H9 (cell line): ENCODE measurements around the gene ASPG. TPM values are rescaled to one million over a fixed set of nuclear protein-coding genes. Genes with fewer than 3 reads are reported as not detected.

Source experiments
- DNase-seq: peaks from one replicate; pipeline ENCODE4 v3.0.0-alpha.2; 2017
- H2AFZ ChIP-seq: one replicate; pipeline ENCODE4 v1.6.1; 2013; ENCODE audit warnings: mild to moderate bottlenecking, low read length, control low read depth, moderate library complexity
- H2AK5ac ChIP-seq: 2 replicates; pipeline ENCODE4 v1.6.1; 2013; ENCODE audit warnings: low read length, control low read depth, mixed read lengths; ENCODE audit not compliant: insufficient read length
- H2BK120ac ChIP-seq: one replicate; pipeline ENCODE4 v1.6.1; 2013; ENCODE audit warnings: low read depth, mild to moderate bottlenecking, low read length, control low read depth, inconsistent platforms; ENCODE audit not compliant: poor library complexity, severe bottlenecking
- H2BK12ac ChIP-seq: 2 replicates; pipeline ENCODE4 v1.6.1; 2013; ENCODE audit warnings: low read length, control low read depth, mixed read lengths, low read depth; ENCODE audit not compliant: insufficient read length
- H2BK15ac ChIP-seq: 2 replicates; pipeline ENCODE4 v1.6.1; 2013; ENCODE audit warnings: low read depth, low read length, control low read depth
- H2BK20ac ChIP-seq: one replicate; pipeline ENCODE4 v1.6.1; 2013; ENCODE audit warnings: low read depth, mild to moderate bottlenecking, low read length, control low read depth, inconsistent platforms; ENCODE audit not compliant: poor library complexity, severe bottlenecking
- H2BK5ac ChIP-seq: 2 replicates; pipeline ENCODE4 v1.6.1; 2013; ENCODE audit warnings: low read length, control low read depth, mixed read lengths; ENCODE audit not compliant: insufficient read length
- H3K14ac ChIP-seq: 2 replicates; pipeline ENCODE4 v1.6.1; 2013; ENCODE audit warnings: low read length, control low read depth; ENCODE audit not compliant: insufficient read depth
- H3K18ac ChIP-seq: 2 replicates; pipeline ENCODE4 v1.6.1; 2013; ENCODE audit warnings: low read depth, mild to moderate bottlenecking, mixed read lengths, low read length, control low read depth; ENCODE audit not compliant: insufficient read length
- H3K23ac ChIP-seq: 2 replicates; pipeline ENCODE4 v1.6.1; 2013; ENCODE audit warnings: low read length, control low read depth, mixed read lengths, low read depth; ENCODE audit not compliant: insufficient read length
- H3K23me2 ChIP-seq: 2 replicates; pipeline ENCODE4 v1.6.1; 2013; ENCODE audit warnings: low read depth, mild to moderate bottlenecking, mixed read lengths, low read length, control low read depth; ENCODE audit not compliant: insufficient read length, poor library complexity, severe bottlenecking
- H3K27ac ChIP-seq: 2 replicates; pipeline ENCODE4 v1.5.1; 2013; ENCODE audit warnings: low read length, control low read depth, mixed read lengths, low read depth; ENCODE audit not compliant: insufficient read length
- H3K27me3 ChIP-seq: 2 replicates; pipeline ENCODE4 v1.6.1; 2013; ENCODE audit warnings: low read length, control low read depth, inconsistent platforms; ENCODE audit not compliant: insufficient read depth
- H3K4ac ChIP-seq: 2 replicates; pipeline ENCODE4 v1.6.1; 2013; ENCODE audit warnings: low read depth, mild to moderate bottlenecking, control low read depth, inconsistent platforms, low read length, moderate library complexity
- H3K4me1 ChIP-seq: 2 replicates; pipeline ENCODE4 v1.6.1; 2013; ENCODE audit warnings: low read length, control low read depth, inconsistent platforms; ENCODE audit not compliant: insufficient read depth
- H3K4me2 ChIP-seq: 2 replicates; pipeline ENCODE4 v1.6.1; 2013; ENCODE audit warnings: low read length, control low read depth, mixed read lengths; ENCODE audit not compliant: insufficient read length, insufficient read depth
- H3K56ac ChIP-seq: 2 replicates; pipeline ENCODE4 v1.6.1; 2013; ENCODE audit warnings: low read depth, mild to moderate bottlenecking, mixed read lengths, low read length, control low read depth; ENCODE audit not compliant: insufficient read length
- H3K79me1 ChIP-seq: 2 replicates; pipeline ENCODE4 v1.6.1; 2013; ENCODE audit warnings: low read depth, mild to moderate bottlenecking, moderate library complexity, low read length, control low read depth, inconsistent platforms; ENCODE audit not compliant: insufficient read depth, poor library complexity, severe bottlenecking
- H3K79me2 ChIP-seq: 2 replicates; pipeline ENCODE4 v1.6.1; 2013; ENCODE audit warnings: low read length, control low read depth, inconsistent platforms; ENCODE audit not compliant: insufficient read depth
- H3K9ac ChIP-seq: 2 replicates; pipeline ENCODE4 v1.6.1; 2013; ENCODE audit warnings: low read length, control low read depth, mixed read lengths; ENCODE audit not compliant: insufficient read length; ENCODE audit errors: extremely low read depth
- H3K9me3 ChIP-seq: one replicate; pipeline ENCODE4 v1.6.1; 2013; ENCODE audit warnings: low read depth, low read length, inconsistent platforms; ENCODE audit not compliant: control insufficient read depth
- H3T11ph ChIP-seq: one replicate; pipeline ENCODE4 v1.6.1; 2013; ENCODE audit warnings: mild to moderate bottlenecking, low read length, control low read depth, inconsistent platforms
- H4K20me1 ChIP-seq: one replicate; pipeline ENCODE4 v1.6.1; 2013; ENCODE audit not compliant: control insufficient read depth, insufficient read length, insufficient read depth
- H4K5ac ChIP-seq: 2 replicates; pipeline ENCODE4 v1.6.1; 2013; ENCODE audit warnings: low read depth, mild to moderate bottlenecking, mixed read lengths, low read length, control low read depth; ENCODE audit not compliant: insufficient read length
- H4K8ac ChIP-seq: replicated peaks from 2 replicates; pipeline ENCODE4 v1.6.1; 2013; ENCODE audit warnings: low read length, control low read depth, mixed read lengths, low read depth; ENCODE audit not compliant: insufficient read length
- H4K91ac ChIP-seq: 2 replicates; pipeline ENCODE4 v1.6.1; 2013; ENCODE audit warnings: low read depth, mild to moderate bottlenecking, moderate library complexity, mixed read lengths, low read length, control low read depth; ENCODE audit not compliant: insufficient read length
- H3K27ac Mint-ChIP-seq, 3 experiments: 2 replicates in 2 of 3; 3 replicates in 1 of 3; pipeline ENCODE4 v1.8.0; 2020 to 2021; ENCODE audit warnings: mixed read lengths in 3 of 3, mild to moderate bottlenecking in 1 of 3, moderate library complexity in 1 of 3
- H3K27me3 Mint-ChIP-seq: 2 replicates; pipeline ENCODE4 v1.8.0; 2021; ENCODE audit warnings: low read depth, mild to moderate bottlenecking, moderate library complexity, mixed read lengths
- H3K36me3 Mint-ChIP-seq, 3 experiments: 2 replicates in 2 of 3; 3 replicates in 1 of 3; pipeline ENCODE4 v1.8.0; 2020 to 2021; ENCODE audit warnings: low read depth in 3 of 3, mixed read lengths in 3 of 3; ENCODE audit not compliant: insufficient read depth in 1 of 3
- H3K4me1 Mint-ChIP-seq, 2 experiments: 2 replicates each; pipeline ENCODE4 v1.8.0; 2020; ENCODE audit warnings: mixed read lengths in 2 of 2
- H3K4me3 Mint-ChIP-seq, 2 experiments: 2 replicates in 1 of 2; 3 replicates in 1 of 2; pipeline ENCODE4 v1.8.0; 2020 to 2021; ENCODE audit warnings: mild to moderate bottlenecking in 2 of 2, mixed read lengths in 2 of 2, moderate library complexity in 1 of 2
- H3K9me3 Mint-ChIP-seq, 2 experiments: 2 replicates in 1 of 2; 3 replicates in 1 of 2; pipeline ENCODE4 v1.8.0; 2020; ENCODE audit warnings: mild to moderate bottlenecking in 2 of 2, mixed read lengths in 2 of 2, moderate library complexity in 1 of 2
- WGBS: extraction: QIAGEN DNeasy Blood & Tissue Kit; methylation state at CpG from one replicate; pipeline ENCODE4 v1.1.7; 2013; ENCODE audit warnings: missing lambda C conversion rate, low lambda C conversion rate, mixed read lengths; ENCODE audit not compliant: insufficient read length; ENCODE audit errors: extremely low coverage; 5-methylcytosine and 5-hydroxymethylcytosine counted together
- total RNA-seq: library from RNA; stranded (reverse); gene quantifications from 2 replicates; pipeline ENCODE4 v1.2.1, GENCODE V29; 2021
- TF ChIP-seq, protein P1 (sequence below): fragments of 200-600 bp; sonication (generic); conservative IDR thresholded peaks from 3 replicates; pipeline ENCODE4 v1.8.0; 2021; ENCODE audit warnings: antibody characterized with exemption, mild to moderate bottlenecking

ASPG gene
- total RNA-seq, 1 experiment from 2014 or later: 0.33 TPM

- H3K9ac ChIP-seq: no peak overlapping the region
Measured at GRCh38 chr14:104081261-104081835, 4.2 kb upstream of the ASPG start.

More at GRCh38 chr14:104081261-104081835, 4.2 kb upstream of the ASPG start:
- H3K36me3 Mint-ChIP-seq: no peaks in the 10 kb centered on the region
- Histone ChIP-seq H4K5ac (no peak overlapping the region), H3K27me3 (no peaks in the 10 kb centered on the region), H2BK20ac (no peak overlapping the region), H4K91ac (no peak overlapping the region), H3T11ph (no peak overlapping the region), H3K4ac (no peak overlapping the region; the same call in 1 of the 2 replicates), H2AFZ (no peak overlapping the region), H3K79me2 (no peaks in the 10 kb centered on the region), H2BK15ac (no peak overlapping the region), H4K8ac (no peak overlapping the region), H2AK5ac (no peak overlapping the region), H3K9me3 (no peaks in the 10 kb centered on the region), H3K14ac (no peak overlapping the region), H3K23me2 (no peaks in the 10 kb centered on the region), H3K4me2 (no peak overlapping the region), H2BK120ac (no peak overlapping the region), H4K20me1 (no peaks in the 10 kb centered on the region), H3K27ac (no peak overlapping the region), H3K56ac (no peak overlapping the region), H3K4me1 (no peaks in the 10 kb centered on the region), H2BK12ac (no peak overlapping the region), H3K23ac (no peak overlapping the region), H2BK5ac (no peak overlapping the region), H3K18ac (no peak overlapping the region), H3K79me1 (no peaks in the 10 kb centered on the region)
- DNase-seq: no peak
- peaks cover 4% of the 10 kb centered on the region for H3K27me3 Mint-ChIP-seq
- TF ChIP-seq, protein P1, sequence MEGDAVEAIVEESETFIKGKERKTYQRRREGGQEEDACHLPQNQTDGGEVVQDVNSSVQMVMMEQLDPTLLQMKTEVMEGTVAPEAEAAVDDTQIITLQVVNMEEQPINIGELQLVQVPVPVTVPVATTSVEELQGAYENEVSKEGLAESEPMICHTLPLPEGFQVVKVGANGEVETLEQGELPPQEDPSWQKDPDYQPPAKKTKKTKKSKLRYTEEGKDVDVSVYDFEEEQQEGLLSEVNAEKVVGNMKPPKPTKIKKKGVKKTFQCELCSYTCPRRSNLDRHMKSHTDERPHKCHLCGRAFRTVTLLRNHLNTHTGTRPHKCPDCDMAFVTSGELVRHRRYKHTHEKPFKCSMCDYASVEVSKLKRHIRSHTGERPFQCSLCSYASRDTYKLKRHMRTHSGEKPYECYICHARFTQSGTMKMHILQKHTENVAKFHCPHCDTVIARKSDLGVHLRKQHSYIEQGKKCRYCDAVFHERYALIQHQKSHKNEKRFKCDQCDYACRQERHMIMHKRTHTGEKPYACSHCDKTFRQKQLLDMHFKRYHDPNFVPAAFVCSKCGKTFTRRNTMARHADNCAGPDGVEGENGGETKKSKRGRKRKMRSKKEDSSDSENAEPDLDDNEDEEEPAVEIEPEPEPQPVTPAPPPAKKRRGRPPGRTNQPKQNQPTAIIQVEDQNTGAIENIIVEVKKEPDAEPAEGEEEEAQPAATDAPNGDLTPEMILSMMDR: no peak
- no CpG with 5 or more reads among the region's 17 CpGs for WGBS
- no peak overlapping the region; a peak in 1 of 5 replicates for H3K4me3 Mint-ChIP-seq
- H3K9me3 Mint-ChIP-seq: no peaks in the 10 kb centered on the region; a peak in 1 of 5 replicates
- peaks cover 6 to 10% of the 10 kb centered on the region in 2 experiments for H3K4me1 Mint-ChIP-seq
- H3K27ac Mint-ChIP-seq: peak overlapping the region in 1 of 3 experiments; percentile 95; a peak in 1 of 7 replicates
